ENCODE measurements around the gene AGXT2. TPM values are rescaled to one million over a fixed set of nuclear protein-coding genes. Genes with fewer than 3 reads are reported as not detected.
"Not testable (repeated sequence)": the region's sequence is repeated elsewhere in the genome, so short reads cannot be mapped to it uniquely, and the experiment has no call there.

The AGXT2 gene
- total RNA-seq, 1 donor from 2014 or later, result not detected

DNA sequence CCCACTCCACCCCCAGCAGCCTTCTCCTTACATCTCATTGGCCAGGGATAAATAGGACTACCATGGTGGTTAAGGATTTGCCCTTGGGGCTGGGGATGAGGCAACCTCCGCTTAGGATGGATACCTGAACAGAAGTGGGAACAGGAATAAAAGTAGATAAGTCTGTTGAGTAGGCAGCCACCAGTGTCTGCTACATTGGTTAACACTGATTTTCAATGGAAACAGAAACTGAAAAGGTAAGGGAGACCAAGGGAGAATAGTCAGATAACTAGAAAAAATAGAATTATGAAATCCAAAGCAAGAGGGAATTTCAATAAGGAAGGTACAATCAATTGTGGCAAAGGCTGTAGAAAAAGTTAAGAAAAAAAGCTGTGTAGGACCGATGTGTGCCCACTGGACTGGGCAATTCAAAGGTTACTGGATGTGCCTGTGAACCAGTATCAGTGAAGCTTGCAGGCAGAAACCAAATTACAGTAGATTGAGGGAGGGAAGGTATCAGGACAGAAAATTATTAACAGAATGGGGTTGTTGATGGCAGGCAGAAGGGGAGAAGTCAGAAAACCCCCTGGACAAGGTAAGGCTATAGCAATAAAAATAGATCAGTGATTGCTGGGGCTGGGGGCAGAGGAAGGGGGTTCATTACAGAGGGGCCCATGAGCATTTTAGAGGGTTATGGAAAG is 69.7 kb downstream of the AGXT2 start:
- no peaks in the 10 kb centered on the region for H3K36me3 Mint-ChIP-seq (ENCODE audit: low read depth)
- H3K9me3 Mint-ChIP-seq (ENCODE audit: low read depth), result peaks cover 4% of the 10 kb centered on the region
- no peak for DNase-seq (ENCODE audit: low spot score)
- H3K4me3 Mint-ChIP-seq (ENCODE audit: unreplicated experiment), result no peak overlapping the region
- TF ChIP-seq, protein P1, sequence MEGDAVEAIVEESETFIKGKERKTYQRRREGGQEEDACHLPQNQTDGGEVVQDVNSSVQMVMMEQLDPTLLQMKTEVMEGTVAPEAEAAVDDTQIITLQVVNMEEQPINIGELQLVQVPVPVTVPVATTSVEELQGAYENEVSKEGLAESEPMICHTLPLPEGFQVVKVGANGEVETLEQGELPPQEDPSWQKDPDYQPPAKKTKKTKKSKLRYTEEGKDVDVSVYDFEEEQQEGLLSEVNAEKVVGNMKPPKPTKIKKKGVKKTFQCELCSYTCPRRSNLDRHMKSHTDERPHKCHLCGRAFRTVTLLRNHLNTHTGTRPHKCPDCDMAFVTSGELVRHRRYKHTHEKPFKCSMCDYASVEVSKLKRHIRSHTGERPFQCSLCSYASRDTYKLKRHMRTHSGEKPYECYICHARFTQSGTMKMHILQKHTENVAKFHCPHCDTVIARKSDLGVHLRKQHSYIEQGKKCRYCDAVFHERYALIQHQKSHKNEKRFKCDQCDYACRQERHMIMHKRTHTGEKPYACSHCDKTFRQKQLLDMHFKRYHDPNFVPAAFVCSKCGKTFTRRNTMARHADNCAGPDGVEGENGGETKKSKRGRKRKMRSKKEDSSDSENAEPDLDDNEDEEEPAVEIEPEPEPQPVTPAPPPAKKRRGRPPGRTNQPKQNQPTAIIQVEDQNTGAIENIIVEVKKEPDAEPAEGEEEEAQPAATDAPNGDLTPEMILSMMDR (IDR thresholded peaks at IDR 0.05), result no peak
- H3K27me3 Mint-ChIP-seq (ENCODE audit: low read depth), result no peaks in the 10 kb centered on the region
- H3K4me1 Mint-ChIP-seq (ENCODE audit: low read depth), result no peaks in the 10 kb centered on the region
- H3K27ac Mint-ChIP-seq (ENCODE audit: unreplicated experiment), result no peak overlapping the region

DNA sequence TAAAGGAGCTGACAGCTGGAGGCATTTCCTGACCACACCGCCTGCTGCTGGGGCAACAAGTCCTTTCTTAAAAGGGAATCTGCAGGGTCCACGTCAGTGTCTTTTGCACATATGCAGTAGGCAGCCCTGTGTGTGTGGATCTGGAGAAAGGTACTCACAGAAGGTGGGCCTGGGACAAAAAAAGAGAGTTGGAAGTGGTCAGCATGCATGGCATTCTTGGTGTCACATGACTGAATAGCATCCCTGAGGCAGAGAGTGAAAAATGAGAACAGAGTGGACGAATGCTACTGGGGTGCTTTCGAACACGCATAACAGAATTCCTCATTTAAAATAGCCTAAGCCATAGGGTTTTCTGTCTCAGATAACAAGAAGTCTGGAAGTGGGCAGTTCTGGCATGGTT is 71.4 kb downstream of the AGXT2 start:
- Mint-ChIP-seq H3K4me3 (ENCODE audit: unreplicated experiment) (no peak overlapping the region), H3K36me3 (ENCODE audit: low read depth) (no peaks in the 10 kb centered on the region), H3K27ac (ENCODE audit: unreplicated experiment) (no peak overlapping the region), H3K9me3 (ENCODE audit: low read depth) (peaks cover 1% of the 10 kb centered on the region), H3K27me3 (ENCODE audit: low read depth) (no peaks in the 10 kb centered on the region), H3K4me1 (ENCODE audit: low read depth) (no peaks in the 10 kb centered on the region)
- DNase-seq (ENCODE audit: low spot score), result no peak
- TF ChIP-seq, protein P1 (IDR thresholded peaks at IDR 0.05), result no peak

DNA sequence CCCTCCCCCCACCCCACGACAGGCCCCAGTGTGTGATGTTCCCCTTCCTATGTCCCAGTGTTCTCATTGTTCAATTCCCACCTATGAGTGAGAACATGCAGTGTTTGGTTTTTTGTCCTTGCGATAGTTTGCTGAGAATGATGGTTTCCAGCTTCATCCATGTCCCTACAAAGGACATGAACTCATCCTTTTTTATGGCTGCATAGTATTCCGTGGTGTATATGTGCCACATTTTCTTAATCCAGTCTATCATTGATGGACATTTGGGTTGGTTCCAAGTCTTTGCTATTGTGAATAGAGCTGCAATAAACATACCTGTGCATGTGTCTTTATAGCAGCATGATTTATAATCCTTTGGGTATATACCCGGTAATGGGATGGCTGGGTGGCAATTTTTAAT is 76.1 kb downstream of the AGXT2 start:
- H3K36me3 Mint-ChIP-seq (ENCODE audit: low read depth); H3K9me3 Mint-ChIP-seq (ENCODE audit: low read depth); DNase-seq (ENCODE audit: low spot score); H3K4me1 Mint-ChIP-seq (ENCODE audit: low read depth); H3K27me3 Mint-ChIP-seq (ENCODE audit: low read depth); H3K27ac Mint-ChIP-seq (ENCODE audit: unreplicated experiment); H3K4me3 Mint-ChIP-seq (ENCODE audit: unreplicated experiment): not testable (repeated sequence)

- peaks cover 9% of the 10 kb centered on the region for H3K36me3 Mint-ChIP-seq (ENCODE audit: low read depth)
- no peaks in the 10 kb centered on the region for H3K27me3 Mint-ChIP-seq (ENCODE audit: low read depth)
- TF ChIP-seq, protein P1 (IDR thresholded peaks at IDR 0.05), result no peak
- H3K4me3 Mint-ChIP-seq (ENCODE audit: unreplicated experiment), result no peak overlapping the region
- H3K4me1 Mint-ChIP-seq (ENCODE audit: low read depth), result no peaks in the 10 kb centered on the region
- no peak for DNase-seq (ENCODE audit: low spot score)
- peaks cover 13% of the 10 kb centered on the region for H3K9me3 Mint-ChIP-seq (ENCODE audit: low read depth)
- no peak overlapping the region for H3K27ac Mint-ChIP-seq (ENCODE audit: unreplicated experiment)
These were observed 77.2 kb downstream of the AGXT2 start for GRCh38 chr5:34970552-34970951.

GRCh38 chr5:34968258-34968657 is 79.5 kb downstream of the AGXT2 start:
- TF ChIP-seq, protein P1 (IDR thresholded peaks at IDR 0.05), result no peak

DNA sequence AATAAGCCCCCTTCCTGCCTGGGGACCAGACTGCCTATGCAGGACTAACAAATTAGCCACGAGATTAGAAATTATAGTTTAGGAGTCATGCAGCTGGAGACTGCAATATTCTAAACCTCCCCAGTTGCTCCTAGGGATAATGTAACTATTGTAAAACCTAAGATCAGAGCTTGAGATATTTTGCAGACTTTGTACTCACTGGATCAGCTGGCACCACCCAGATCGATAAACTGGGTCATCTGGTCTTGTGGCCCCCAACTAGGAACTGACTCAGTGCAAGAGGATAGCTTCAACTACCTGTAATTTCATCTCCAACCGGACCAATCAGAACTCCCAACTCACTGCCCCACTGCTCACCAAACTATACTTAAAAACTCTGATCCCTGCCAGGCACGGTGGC is 80.2 kb downstream of the AGXT2 start:
- Mint-ChIP-seq H3K4me3 (ENCODE audit: unreplicated experiment) (no peak overlapping the region), H3K27me3 (ENCODE audit: low read depth) (no peaks in the 10 kb centered on the region), H3K36me3 (ENCODE audit: low read depth) (peaks cover 13% of the 10 kb centered on the region), H3K4me1 (ENCODE audit: low read depth) (no peaks in the 10 kb centered on the region), H3K27ac (ENCODE audit: unreplicated experiment) (no peak overlapping the region), H3K9me3 (ENCODE audit: low read depth) (peaks cover 17% of the 10 kb centered on the region)
- TF ChIP-seq, protein P1 (IDR thresholded peaks at IDR 0.05), result no peak
- DNase-seq (ENCODE audit: low spot score), result no peak

More at GRCh38 chr5:34968258-34968657, 79.5 kb downstream of the AGXT2 start:
- H3K27ac Mint-ChIP-seq (ENCODE audit: unreplicated experiment), result no peak overlapping the region
- no peak for DNase-seq (ENCODE audit: low spot score)
- peaks cover 13% of the 10 kb centered on the region for H3K36me3 Mint-ChIP-seq (ENCODE audit: low read depth)
- H3K4me1 Mint-ChIP-seq (ENCODE audit: low read depth), result no peaks in the 10 kb centered on the region
- H3K27me3 Mint-ChIP-seq (ENCODE audit: low read depth), result no peaks in the 10 kb centered on the region
- H3K4me3 Mint-ChIP-seq (ENCODE audit: unreplicated experiment), result no peak overlapping the region
- peaks cover 17% of the 10 kb centered on the region for H3K9me3 Mint-ChIP-seq (ENCODE audit: low read depth)

Measured in chondrocyte (in vitro differentiated cells).